CD4-positive, alpha-beta T cell treated with Interleukin-12 subunit alpha and Interleukin-12 subunit beta, for 1 hour (primary cell): ENCODE results near the gene HAUS2.

ENCODE experiments used
- DNase-seq: peaks from one replicate; pipeline ENCODE4 v3.0.0-alpha.2; 2020

Gene HAUS2

DNA sequence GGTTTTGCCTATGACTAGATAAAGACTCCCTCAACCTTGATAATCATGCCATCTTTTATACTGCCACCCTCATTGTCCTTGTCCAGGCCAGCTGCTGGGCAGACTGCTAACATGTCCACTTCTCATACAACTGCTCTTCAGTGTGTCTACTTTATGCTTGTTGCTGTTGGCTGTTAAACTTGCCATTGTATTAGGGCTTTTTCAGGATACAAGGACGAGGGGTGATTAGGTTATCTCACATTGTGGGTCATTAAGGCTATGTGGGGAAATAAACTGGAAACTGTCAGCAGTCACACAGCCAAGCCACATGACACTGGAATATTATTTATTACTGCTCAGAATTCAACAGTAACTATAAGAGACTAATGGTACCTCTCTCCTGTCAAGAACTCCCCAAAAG lies 62.9 kb downstream of the HAUS2 start:
- DNase-seq, result no peak

DNA sequence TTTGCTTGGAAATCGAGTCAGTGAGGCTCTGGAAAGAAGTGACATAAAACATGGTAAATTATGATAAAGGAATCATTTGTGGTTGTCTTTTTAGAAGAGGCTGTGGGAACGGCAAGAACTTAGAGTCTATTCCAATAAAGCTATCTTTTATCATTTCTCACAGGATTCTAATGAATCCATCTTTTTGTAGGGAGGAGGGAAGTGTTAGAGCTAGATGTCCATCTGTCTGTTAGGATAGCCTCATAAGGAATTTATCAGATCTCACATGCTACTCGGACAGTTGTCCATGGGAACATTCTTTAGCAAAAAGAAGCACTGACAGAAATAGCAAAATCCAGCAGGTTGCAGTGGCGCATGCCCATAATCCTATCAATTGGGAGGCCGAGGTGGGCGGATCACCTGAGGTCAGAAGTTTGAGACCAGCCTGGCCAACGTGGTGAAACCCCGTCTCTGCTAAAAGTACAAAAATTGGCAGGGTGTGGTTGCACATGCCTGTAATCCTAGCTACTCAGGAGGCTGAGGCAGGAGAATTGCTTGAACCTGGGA lies 63.8 kb downstream of the HAUS2 start:
- DNase-seq, result no peak

DNA sequence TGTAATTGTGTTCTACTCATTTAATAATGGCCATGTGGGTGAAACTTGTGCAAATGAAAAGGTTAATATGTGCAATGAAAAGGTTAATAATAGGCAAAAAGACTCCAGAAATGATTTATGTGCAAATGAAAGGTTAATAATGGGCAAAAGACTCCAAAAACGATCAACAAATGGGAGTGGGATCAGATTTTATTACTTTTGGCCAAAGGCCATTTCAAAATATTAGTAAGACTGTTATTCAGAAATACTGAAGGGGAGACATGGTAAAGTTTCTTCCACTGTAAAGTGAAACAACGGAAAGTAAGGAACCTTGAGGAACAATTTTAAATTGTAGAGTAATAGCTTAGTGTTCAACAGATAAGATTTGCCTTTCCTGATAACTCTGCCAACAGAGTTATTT lies 67.5 kb downstream of the HAUS2 start:
- no peak for DNase-seq
